Loucy (cell line): ENCODE data around the gene ATRAID.

Source experiments
- CTCF ChIP-seq: fragments of 200-600 bp; sonication (generic); conservative IDR thresholded peaks from 2 replicates; pipeline ENCODE4 v1.5.1; 2014; ENCODE audit warnings: mild to moderate bottlenecking, antibody characterized with exemption, low read length
- EZH2phosphoT487 ChIP-seq: fragments of 200-600 bp; IDR thresholded peaks from 2 replicates; pipeline ENCODE4 v1.6.1; 2018; ENCODE audit warnings: antibody characterized with exemption, mild to moderate bottlenecking, moderate library complexity, borderline replicate concordance

- TF ChIP-seq CTCF: no peak
- TF ChIP-seq EZH2phosphoT487: no peak
Observed at GRCh38 chr2:27240406-27240805, 28.6 kb downstream of the ATRAID start.
